Measurements from ENCODE around the gene MAGEB1.
A peak's percentile ranks its signal among the peaks of the same experiment; 100 is the strongest.

MAGEB1 gene

DNA sequence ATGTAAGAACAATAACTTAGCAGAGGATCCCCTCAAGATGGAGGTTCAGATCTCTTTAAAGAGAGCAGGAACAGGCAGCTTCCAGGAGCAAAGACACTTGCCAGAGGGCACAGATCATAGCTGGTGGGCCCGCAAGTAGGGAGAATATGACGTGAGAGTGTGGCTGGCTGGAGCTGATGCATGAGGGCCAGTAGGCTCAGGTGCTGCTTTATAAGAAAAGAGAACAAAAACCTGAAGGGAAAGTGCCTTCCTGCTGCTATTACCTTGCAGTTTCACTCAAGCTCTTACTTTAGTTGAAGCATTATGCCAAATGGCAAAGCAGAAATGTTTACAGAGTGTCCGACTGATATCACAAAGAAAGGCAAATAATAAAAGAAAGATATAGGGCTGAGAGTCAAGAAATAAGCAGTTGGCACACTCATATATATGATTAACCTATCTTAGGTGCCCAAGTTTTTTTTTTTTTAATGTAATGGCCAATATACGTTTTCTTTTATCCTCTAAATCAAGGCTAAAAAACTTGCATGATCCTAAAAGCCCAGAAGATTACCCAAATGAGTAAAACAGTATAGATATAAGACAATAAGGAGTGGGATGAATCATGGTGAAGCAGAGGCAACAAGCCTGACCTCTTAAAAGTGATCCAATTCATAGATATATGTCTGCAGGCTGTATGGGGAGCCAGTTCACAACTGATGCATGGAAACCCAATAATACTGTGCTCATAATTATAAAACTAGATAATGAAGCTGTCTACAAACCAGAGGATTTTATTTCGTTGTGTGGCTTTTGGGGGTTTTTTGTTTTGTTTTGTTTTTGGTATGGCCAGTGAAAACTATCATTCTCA is 49.7 kb downstream of the MAGEB1 start:
- peak; percentile 5 for DNase-seq (ENCODE audit: low spot score)

DNA sequence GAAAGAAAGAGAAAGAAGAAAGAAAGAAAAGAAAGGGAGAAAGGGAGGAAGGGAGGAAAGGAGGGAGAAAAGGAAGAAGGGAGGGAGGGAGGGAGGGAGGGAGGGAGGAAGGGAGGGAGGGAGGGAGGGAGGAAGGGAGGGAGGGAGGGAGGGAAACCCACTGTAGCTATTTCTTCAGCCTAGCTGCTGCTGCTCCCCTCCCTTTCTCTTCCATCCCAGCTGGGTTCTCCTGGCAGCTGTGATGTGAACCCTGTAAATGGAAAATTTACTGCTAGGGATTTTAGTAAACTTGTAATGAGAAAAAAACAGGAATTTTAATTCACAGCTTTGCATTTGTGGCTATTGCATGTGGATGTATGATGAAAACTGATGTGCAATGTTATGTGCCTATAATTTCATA is 54.3 kb downstream of the MAGEB1 start:
- DNase-seq (ENCODE audit: low spot score): no peak
